ENCODE measurements around the gene CNPY4.

CNPY4 gene

DNA sequence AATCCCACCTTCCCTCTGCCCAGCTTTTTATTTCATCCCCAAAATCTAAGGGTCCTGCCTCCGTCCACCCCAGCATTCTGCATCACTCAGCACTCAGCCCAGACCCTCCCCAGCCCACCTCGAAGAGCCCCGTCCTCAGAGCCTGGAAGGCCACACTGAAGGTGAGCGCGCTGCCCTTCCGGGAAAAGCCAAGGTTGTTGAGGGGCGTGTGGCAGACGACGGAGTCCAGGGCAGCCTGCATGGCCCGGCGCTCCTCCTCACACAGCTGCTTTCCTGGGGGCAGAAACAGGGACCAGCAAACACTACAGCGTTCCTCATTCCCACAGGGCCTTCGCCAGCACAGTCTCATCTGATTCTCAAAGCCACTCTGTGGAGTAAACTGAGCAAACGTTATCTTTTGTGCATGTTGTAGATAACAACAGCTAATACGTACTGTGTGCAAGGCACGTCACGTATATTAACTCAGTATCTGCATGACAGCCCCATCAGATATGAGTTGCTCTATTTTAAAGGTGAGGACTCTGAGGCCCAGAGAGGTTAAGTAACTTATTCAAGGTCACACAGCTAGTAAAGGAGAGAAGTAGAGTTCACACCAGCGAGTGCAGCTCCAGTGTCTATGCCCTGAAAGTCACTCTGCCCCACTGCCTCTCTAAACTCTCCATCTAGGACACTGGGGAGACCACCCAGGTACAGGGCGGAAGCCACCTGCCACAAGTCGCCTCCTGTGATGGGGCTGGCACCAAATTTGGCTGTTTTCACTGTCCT is 36.3 kb downstream of the CNPY4 start:
- Histone ChIP-seq H3K9me3 (ENCODE audit: control insufficient read depth, insufficient read depth, low read length) (no peaks in the 10 kb centered on the region), H3K4me1 (ENCODE audit: insufficient read depth, low read length) (peaks cover 7% of the 10 kb centered on the region; the same call in 1 of the 2 replicates), H3K36me3 (ENCODE audit: insufficient read depth, low read length) (peaks cover 18% of the 10 kb centered on the region), H3K9ac (ENCODE audit: low read depth, low read length) (no peak overlapping the region)

DNA sequence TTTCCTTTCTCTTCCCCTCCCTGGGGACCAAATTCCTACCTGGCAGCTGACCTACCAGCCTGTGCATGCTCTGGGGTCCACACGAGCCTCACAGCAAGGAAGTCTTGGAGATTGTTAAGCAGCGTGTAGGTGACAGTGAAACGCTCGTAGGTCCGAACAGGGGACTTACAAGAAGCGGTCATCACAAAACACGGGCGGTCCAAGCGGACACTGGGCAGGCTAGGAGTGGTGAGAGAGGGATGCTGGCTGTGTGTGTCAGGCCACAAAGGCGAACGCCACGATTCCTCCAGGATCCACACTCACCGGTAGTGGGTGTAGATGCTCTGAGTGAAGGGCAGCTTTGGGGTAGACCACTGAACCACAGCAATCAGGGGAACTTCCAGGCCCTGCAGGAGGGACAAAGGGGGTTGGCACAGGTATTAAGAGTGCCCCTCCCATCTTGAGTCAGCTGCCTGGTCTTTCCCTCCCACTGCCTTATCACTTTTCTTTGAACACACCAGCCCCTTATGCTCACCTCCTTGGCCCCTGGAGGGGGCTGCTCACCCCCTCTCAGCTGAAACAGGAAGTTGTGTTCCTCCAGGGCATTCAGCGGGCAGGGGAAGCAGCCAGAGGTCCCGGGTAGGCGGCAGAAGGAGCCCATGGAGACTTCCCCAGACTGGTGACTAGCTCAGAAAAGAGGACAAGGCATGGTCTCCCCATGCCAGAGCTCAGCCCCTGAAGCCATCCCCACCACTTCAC is 37.1 kb downstream of the CNPY4 start:
- Histone ChIP-seq H3K4me1 (ENCODE audit: insufficient read depth, low read length) (peaks cover 7% of the 10 kb centered on the region; the same call in 1 of the 2 replicates), H3K9ac (ENCODE audit: low read depth, low read length) (peak overlapping the region; percentile 96; the same call in 1 of the 2 replicates), H3K36me3 (ENCODE audit: insufficient read depth, low read length) (peaks cover 18% of the 10 kb centered on the region), H3K9me3 (ENCODE audit: control insufficient read depth, insufficient read depth, low read length) (no peaks in the 10 kb centered on the region)

DNA sequence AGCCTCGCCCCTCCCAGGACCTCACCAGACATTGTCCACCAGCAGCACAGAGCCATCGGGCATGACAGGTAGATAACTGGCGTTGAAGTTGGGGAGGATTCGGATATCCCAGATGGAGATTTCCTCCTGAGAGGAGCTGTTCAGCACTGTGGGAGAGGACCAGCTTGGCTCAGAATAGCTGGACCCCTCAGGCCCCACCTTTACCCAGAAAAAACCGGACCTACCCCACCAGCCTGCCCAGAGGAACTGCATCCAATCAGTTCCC is 37.6 kb downstream of the CNPY4 start:
- H3K36me3 ChIP-seq (ENCODE audit: insufficient read depth, low read length) = peaks cover 17% of the 10 kb centered on the region
- H3K4me1 ChIP-seq (ENCODE audit: insufficient read depth, low read length) = peaks cover 7% of the 10 kb centered on the region; the same call in 1 of the 2 replicates
- H3K9me3 ChIP-seq (ENCODE audit: control insufficient read depth, insufficient read depth, low read length) = no peaks in the 10 kb centered on the region
- peak overlapping the region; percentile 96 for H3K9ac ChIP-seq (ENCODE audit: low read depth, low read length)

DNA sequence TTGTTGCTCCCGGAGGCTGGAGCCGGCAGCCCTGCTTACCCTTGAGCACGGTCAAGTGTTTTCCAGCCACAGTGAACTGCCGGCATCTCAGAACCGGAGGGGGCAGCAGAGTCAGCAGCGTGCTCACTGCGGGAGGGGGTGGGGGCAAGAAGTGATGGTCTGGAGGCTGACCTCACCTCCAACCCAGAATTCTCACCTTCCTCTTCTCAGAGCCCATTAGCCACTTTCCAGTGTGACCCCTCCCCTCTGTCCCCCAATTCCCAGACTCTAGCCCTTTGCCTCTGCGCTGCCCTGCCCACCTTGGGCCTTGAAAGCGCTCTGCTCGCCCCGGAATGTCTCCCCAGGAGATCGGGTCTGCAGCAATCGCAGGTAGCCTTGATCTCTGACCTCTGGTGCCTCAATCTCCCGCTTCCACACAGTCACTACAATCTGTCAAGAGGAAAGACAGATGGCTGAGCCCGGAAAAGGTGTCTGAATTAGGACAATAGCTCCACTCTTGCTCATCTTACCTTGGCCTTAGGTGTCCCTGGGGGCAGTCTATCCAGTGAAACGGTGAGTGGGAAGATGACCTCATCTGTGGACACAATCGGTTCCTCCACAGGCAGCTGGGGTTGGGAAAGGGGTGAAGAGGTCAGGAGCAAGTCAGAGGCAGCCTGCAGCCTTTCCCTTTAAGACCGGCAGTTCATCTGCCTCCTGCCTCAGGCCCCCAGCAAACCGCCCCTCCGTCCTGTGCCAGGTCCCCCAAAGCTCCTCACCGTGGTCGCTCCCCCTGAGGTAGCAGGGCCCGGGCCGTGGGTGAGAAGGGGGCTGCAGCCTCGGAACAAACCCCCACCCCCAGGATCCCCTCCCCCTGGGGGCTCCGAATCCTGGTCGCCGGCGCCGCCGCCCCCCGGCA is 38.1 kb downstream of the CNPY4 start:
- no peaks in the 10 kb centered on the region for H3K9me3 ChIP-seq (ENCODE audit: control insufficient read depth, insufficient read depth, low read length)
- H3K36me3 ChIP-seq (ENCODE audit: insufficient read depth, low read length) = peaks cover 13% of the 10 kb centered on the region
- peak overlapping the region; percentile 96 for H3K9ac ChIP-seq (ENCODE audit: low read depth, low read length)
- peaks cover 8% of the 10 kb centered on the region; the same call in 1 of the 2 replicates for H3K4me1 ChIP-seq (ENCODE audit: insufficient read depth, low read length)

DNA sequence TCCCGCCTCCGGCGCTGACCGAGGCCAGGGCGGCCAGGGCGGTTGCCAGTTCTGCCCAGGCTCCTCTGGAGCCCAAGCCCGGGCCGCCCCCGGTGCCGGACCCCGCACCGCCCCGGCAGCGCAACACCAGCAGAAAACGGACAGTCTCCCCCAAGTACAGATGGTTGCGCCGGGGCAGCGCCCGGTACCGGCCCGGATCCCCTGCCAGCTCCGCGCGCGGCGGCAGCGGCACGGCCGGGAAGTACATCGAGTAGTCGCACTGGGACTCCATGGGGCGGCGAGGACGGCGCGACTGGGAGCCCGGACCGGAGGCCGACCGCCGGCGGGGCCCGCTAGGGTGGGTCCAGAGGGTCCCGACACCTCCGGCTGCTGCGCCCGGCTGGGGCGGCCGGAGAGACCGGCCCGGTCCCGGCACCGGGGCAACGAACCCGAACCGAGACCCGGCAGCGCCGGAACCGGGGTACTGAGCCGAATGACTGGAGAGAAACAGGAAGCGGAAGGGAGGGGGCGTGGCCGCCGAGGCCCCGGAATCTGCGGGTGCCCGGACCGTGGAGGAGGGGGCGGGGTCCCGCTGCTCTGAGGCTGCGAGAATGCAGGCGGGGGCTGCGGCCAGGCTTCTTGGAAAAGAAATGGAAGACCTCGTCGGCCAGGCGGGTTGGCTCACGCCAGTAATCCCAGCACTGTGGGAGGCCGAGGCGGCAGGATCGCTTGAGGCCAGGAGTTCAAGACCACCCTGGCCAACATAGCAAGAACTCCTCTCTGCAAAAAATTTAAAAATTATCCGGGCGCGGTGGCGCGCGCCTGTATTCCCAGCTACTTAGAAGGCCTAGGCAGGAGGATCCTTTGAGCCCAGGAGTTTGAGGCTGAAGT is 39.0 kb downstream of the CNPY4 start, which contains the start of gene TRAPPC14:
Gene TRAPPC14, minus strand, starts transcription at position 495 of the 870 bp plus-strand sequence. Its CDS starts 224 bp downstream, at position 271.
- H3K36me3 ChIP-seq (ENCODE audit: insufficient read depth, low read length) = peaks cover 11% of the 10 kb centered on the region
- H3K9me3 ChIP-seq (ENCODE audit: control insufficient read depth, insufficient read depth, low read length) = no peaks in the 10 kb centered on the region
- H3K4me1 ChIP-seq (ENCODE audit: insufficient read depth, low read length) = peaks cover 16% of the 10 kb centered on the region; the same call in 1 of the 2 replicates
- H3K9ac ChIP-seq (ENCODE audit: low read depth, low read length) = peak within 1 kb of the TSS; percentile 96

DNA sequence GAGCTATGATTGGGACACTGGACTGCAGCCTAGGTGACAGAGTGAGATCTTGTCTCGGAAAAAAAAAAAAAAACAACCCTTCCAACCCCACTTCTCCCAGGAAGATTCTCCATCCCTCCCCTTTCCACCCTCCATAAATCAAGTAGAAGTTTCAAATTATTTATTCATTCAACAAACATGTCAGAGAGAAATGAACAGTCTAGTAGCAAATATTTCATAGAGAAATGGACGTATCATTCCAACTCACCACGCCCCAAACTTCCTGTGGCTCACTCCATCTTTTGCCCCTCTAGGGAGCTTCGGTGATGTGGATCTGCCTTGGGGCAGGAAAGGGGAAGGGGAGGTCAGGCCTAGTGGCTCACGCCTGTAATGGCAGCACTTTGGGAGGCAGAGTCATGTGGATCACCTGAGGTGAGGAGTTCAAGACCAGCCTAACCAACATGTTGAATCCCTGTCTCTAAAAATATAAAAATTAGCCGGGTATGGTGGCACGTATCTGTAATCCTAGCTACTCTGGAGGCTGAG is 39.7 kb downstream of the CNPY4 start:
- H3K4me1 ChIP-seq (ENCODE audit: insufficient read depth, low read length) = peaks cover 18% of the 10 kb centered on the region; the same call in 1 of the 2 replicates
- peaks cover 6% of the 10 kb centered on the region for H3K36me3 ChIP-seq (ENCODE audit: insufficient read depth, low read length)
- no peaks in the 10 kb centered on the region for H3K9me3 ChIP-seq (ENCODE audit: control insufficient read depth, insufficient read depth, low read length)
- H3K9ac ChIP-seq (ENCODE audit: low read depth, low read length) = peak overlapping the region; percentile 96

DNA sequence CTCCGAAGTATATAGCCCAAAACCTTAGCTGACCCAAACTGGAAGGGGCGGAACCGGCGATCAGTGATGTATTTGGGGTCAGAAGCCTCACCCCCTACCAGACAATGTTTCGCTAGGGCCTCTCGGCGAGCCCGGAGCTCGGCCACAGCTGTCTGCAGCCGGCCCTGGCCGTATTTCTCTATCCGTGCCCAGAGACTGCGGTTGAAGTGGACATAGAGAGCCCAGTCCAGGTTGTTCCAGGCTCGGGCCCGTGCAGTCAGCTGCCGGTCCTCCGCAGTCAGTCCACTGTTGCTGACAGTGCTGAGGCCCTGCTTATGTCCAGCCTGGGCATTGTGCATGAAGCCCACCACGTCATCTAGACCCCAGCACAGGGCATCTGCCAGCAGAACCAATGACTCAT is 40.6 kb downstream of the CNPY4 start:
- peaks cover 18% of the 10 kb centered on the region; the same call in 1 of the 2 replicates for H3K4me1 ChIP-seq (ENCODE audit: insufficient read depth, low read length)
- peaks cover 6% of the 10 kb centered on the region for H3K36me3 ChIP-seq (ENCODE audit: insufficient read depth, low read length)
- no peaks in the 10 kb centered on the region for H3K9me3 ChIP-seq (ENCODE audit: control insufficient read depth, insufficient read depth, low read length)
- H3K9ac ChIP-seq (ENCODE audit: low read depth, low read length) = no peak overlapping the region

DNA sequence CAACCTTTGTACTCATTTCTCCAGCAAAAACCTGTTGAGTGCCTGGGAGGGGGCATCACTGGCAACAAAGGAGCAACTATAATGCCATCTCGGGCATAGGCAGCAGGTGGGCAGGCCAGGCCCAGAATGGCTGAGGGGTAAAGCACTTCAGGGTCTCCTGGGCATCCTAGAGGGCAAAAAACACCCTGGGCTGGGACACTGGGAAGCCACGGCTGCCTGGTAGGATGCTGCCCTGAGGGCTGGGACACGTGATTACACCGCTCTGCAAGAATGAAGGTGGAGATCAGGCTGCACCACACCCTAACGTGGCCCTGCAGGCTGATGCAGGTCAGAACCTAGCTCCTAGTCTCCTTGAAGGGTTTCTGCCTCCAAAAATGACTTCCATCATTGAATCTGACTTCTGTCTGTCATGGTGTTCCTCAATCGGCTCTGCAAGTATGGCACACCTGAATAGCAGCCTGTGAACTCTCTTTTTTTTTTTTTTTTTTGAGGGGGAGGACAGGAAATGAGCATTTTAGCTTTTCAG is 43.6 kb downstream of the CNPY4 start:
- H3K9me3 ChIP-seq (ENCODE audit: control insufficient read depth, insufficient read depth, low read length) = no peaks in the 10 kb centered on the region
- H3K4me1 ChIP-seq (ENCODE audit: insufficient read depth, low read length) = peaks cover 20% of the 10 kb centered on the region
- H3K9ac ChIP-seq (ENCODE audit: low read depth, low read length) = no peak overlapping the region
- no peaks in the 10 kb centered on the region for H3K36me3 ChIP-seq (ENCODE audit: insufficient read depth, low read length)

DNA sequence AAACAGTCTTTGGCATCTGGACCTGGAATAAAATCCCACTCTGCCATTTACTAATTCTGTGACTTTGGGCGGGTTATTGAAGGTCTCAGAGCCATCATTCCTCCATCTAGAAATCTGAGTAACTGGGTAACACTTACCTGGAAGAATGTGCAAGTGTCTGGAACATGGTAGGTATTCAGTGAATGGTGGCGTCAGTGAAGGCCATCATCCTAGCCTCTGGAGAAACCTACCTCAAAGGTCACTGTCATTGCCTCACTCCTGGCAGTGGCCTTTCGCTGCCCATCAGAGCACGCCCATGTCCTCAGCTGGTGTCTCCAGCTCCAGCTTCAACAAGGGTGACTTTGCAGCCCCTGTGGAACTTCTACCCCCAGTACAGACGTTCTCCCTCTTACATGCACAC is 44.4 kb downstream of the CNPY4 start:
- Histone ChIP-seq H3K9me3 (ENCODE audit: control insufficient read depth, insufficient read depth, low read length) (no peaks in the 10 kb centered on the region), H3K9ac (ENCODE audit: low read depth, low read length) (no peak overlapping the region), H3K4me1 (ENCODE audit: insufficient read depth, low read length) (peaks cover 20% of the 10 kb centered on the region), H3K36me3 (ENCODE audit: insufficient read depth, low read length) (no peaks in the 10 kb centered on the region)

DNA sequence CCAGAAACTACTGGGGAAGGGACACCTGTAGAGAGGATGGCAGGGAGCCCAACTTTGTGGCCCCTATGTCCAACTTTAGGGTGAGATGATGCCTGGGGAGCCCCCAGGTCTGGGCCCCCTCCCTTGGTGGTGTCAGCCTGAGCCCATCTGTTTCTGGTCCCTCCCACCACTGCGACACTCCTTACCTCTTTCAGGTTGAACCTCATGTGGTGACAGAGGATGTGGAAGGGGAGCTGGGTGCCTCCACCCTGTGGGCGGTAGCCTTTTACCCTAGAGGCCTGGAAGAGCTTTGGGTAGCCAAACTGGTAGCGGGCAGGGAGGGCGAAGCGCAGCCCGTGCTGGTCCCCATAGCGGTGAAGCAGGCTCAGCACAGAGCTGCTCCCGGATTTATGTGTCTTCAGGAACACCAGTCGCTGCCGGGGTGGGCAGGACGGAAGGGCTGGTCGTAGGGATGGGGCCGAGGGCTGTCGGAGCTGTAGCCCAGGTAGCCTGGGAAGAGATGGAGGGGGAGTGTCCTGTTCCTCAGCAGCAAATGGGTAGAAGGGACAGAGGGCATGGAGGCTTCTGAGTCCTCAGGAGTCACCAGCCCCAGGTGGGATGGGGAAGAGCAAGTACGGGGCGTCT is 47.0 kb downstream of the CNPY4 start:
- Histone ChIP-seq H3K4me1 (ENCODE audit: insufficient read depth, low read length) (peaks cover 25% of the 10 kb centered on the region), H3K9ac (ENCODE audit: low read depth, low read length) (no peak overlapping the region), H3K36me3 (ENCODE audit: insufficient read depth, low read length) (no peaks in the 10 kb centered on the region), H3K9me3 (ENCODE audit: control insufficient read depth, insufficient read depth, low read length) (no peaks in the 10 kb centered on the region)

DNA sequence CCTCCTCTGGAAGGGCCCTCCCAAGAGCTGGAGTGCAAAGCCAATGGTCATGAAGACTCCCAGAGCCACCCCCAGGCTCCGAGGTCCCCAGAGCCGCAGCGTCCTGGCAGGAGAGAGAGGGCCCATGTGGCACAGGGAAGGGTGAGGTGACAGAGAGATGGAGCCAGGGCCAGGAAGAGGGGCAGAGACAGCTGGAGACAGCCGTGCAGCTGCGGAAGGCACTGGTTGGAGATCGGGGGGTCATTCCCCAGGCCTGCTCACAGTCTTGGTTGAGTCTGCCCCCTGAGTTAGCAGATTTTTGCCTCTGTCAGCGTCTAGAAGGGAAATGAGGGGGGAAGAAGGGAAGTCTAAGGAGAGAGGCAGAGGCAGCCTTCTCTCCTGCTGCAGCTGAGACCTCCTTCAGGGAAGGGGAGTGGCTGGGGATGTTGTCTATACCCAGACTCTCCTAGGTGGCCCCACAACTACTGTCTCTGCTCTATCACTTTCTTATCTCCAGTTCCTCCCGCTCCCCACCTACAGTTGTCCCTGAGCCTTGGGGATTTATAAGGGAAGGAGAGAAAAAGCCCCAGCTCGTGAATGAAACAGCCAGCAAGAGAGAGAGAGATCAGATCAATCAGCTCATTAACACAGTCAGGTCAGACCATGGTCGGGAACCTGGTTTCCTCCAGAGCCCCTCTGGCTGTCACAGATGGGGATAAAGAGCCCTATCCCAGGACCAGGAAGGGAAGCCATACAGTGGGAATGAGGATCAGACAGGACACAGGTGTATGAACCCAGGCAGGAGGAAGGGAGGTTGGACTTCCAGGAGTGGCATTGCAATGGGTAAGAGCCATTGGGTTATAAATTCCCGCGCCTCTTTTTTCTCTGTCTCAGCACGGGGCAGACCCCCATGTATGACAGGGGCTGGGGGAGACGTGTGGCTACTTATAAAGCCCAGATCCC is 47.8 kb downstream of the CNPY4 start:
- no peaks in the 10 kb centered on the region for H3K36me3 ChIP-seq (ENCODE audit: insufficient read depth, low read length)
- H3K9ac ChIP-seq (ENCODE audit: low read depth, low read length) = peak overlapping the region; percentile 68; the same call in 1 of the 2 replicates
- H3K9me3 ChIP-seq (ENCODE audit: control insufficient read depth, insufficient read depth, low read length) = no peaks in the 10 kb centered on the region
- peaks cover 25% of the 10 kb centered on the region for H3K4me1 ChIP-seq (ENCODE audit: insufficient read depth, low read length)

DNA sequence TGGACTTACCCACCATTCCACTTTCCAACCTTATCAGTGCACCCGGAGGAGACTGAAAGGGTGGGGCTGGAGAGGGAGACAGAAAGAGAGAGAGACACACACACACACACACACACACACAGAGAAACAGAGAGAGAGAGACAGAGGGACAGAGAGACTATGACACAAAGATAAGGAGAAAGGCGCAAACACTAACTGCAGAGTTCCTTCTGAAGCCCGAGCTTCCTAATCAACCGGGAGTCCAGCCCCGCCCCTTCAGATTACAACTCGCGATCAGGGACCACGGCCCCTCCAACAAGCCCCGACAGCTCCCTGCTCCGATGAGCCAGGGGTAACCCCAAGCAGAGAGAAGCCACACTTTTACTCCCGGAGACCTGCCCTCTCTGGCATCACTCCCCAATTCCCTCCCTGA is 48.5 kb downstream of the CNPY4 start:
- Histone ChIP-seq H3K9me3 (ENCODE audit: control insufficient read depth, insufficient read depth, low read length) (no peaks in the 10 kb centered on the region), H3K4me1 (ENCODE audit: insufficient read depth, low read length) (peaks cover 21% of the 10 kb centered on the region), H3K9ac (ENCODE audit: low read depth, low read length) (peak overlapping the region; percentile 68), H3K36me3 (ENCODE audit: insufficient read depth, low read length) (no peaks in the 10 kb centered on the region)
